Activated CD4-positive, alpha-beta memory T cell treated with anti-CD3 and anti-CD28 coated beads, Interleukin-2, amount 10 ng/mL, durations not matched to agents 7 days and 5 days (primary cell): ENCODE results near the gene ZNF506. TPM values are rescaled to one million over a fixed set of nuclear protein-coding genes. Genes with fewer than 3 reads are reported as not detected.
A peak's percentile ranks its signal among the peaks of the same experiment; 100 is the strongest.
"Not testable (repeated sequence)": the region's sequence is repeated elsewhere in the genome, so short reads cannot be mapped to it uniquely, and the experiment has no call there.

Experiments used
- CTCF ChIA-PET: fragments of 350-600 bp; sonication (Branson Sonifier 250); formaldehyde crosslinking; loops from one replicate; lab custom pipeline; 2021; ENCODE audit warnings: antibody characterized with exemption, inconsistent platforms; lab: Charles Lee
- POLR2A ChIA-PET: fragments of 350-600 bp; sonication (Branson Sonifier 250); formaldehyde crosslinking; loops from one replicate; lab custom pipeline; 2021; ENCODE audit warnings: antibody characterized with exemption; lab: Charles Lee
- DNase-seq: peaks from one replicate; pipeline ENCODE4 v3.0.0-alpha.2; 2020
- H3K27ac Mint-ChIP-seq: one replicate; pipeline ENCODE4 v1.8.0; 2021; ENCODE audit warnings: mild to moderate bottlenecking, mixed read lengths
- H3K27me3 Mint-ChIP-seq: one replicate; pipeline ENCODE4 v1.8.0; 2021; ENCODE audit warnings: mixed read lengths
- H3K36me3 Mint-ChIP-seq: one replicate; pipeline ENCODE4 v1.8.0; 2021; ENCODE audit warnings: low read depth, mixed read lengths
- H3K4me1 Mint-ChIP-seq: one replicate; pipeline ENCODE4 v1.8.0; 2021; ENCODE audit warnings: mixed read lengths
- H3K4me3 Mint-ChIP-seq: one replicate; pipeline ENCODE4 v1.8.0; 2021; ENCODE audit warnings: mild to moderate bottlenecking, mixed read lengths
- H3K9me3 Mint-ChIP-seq: one replicate; pipeline ENCODE4 v1.8.0; 2021; ENCODE audit warnings: mixed read lengths
- total RNA-seq, 2 experiments: library from RNA; stranded (reverse); gene quantifications; one replicate each; pipeline ENCODE4 v1.2.3, GENCODE V29; 2021

Gene ZNF506
- total RNA-seq, 2 experiments from 2014 or later, result 24.6 to 25.5 TPM

- ChIA-PET CTCF (interaction anchor here (0.8 to 1.7 kb wide), 4 partner anchors 43 to 744 kb away, joined by 3 to 6 read pairs (median 3); partner anchors contain the start of genes ZNF253 and ZNF737), POLR2A (interaction anchor here (0.6 to 3.0 kb wide), 31 partner anchors 8 to 1507 kb away, joined by 3 to 77 read pairs (median 6); partner anchors contain the start of genes ATP13A1, NDUFA13, ZNF101 and ZNF14)
- Mint-ChIP-seq H3K4me1 (peaks cover 28% of the 10 kb centered on the region), H3K36me3 (peaks cover 67% of the 10 kb centered on the region), H3K9me3 (peaks cover 54% of the 10 kb centered on the region), H3K27ac (peak overlapping the region; percentile 99), H3K4me3 (peak overlapping the region; percentile 99)
- peak; percentile 17 for DNase-seq
- not testable (repeated sequence) for H3K27me3 Mint-ChIP-seq
Measured at GRCh38 chr19:19821976-19822375, 426 bp upstream of the ZNF506 start.

DNA sequence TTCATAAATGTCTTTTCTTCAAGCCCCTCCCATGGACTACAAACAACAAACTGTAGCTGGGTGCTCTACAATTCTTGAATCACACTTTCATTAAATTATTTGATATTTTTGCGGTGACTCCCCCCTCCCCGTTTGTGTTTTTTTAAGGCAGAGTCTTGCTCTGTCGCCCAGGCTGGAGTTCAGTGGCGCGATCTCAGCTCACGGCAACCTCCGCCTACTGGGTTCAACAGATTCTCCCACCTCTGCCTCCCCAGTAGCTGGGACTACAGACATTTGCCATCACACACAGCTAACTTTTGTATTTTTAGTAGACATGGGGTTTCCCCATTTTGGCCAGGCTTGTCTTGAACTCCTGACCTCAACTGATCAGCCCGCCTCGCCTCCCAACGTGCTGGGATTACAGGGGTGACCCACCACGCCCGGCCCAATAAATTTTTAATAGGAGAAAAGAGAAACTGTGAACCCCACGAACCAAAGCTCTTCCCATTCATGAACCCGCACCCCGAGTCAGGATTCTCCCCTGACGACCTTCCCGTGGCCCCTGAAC lies 703 bp downstream of the ZNF506 start:
- Mint-ChIP-seq H3K27me3 (no peaks in the 10 kb centered on the region), H3K4me1 (peaks cover 29% of the 10 kb centered on the region), H3K36me3 (peaks cover 75% of the 10 kb centered on the region), H3K9me3 (peaks cover 48% of the 10 kb centered on the region), H3K4me3 (peak overlapping the region; percentile 99), H3K27ac (peak overlapping the region; percentile 99)
- ChIA-PET CTCF (interaction anchor here (0.6 to 1.7 kb wide), 5 partner anchors 9 to 159 kb away, joined by 3 to 6 read pairs (median 3); no protein-coding TSS in a partner anchor), POLR2A (interaction anchor here (0.7 to 3.0 kb wide), 32 partner anchors 10 to 1685 kb away, joined by 3 to 77 read pairs (median 6); partner anchors contain the start of genes ATP13A1, NDUFA13, ZNF101 and ZNF14)
- DNase-seq, result no peak

DNA sequence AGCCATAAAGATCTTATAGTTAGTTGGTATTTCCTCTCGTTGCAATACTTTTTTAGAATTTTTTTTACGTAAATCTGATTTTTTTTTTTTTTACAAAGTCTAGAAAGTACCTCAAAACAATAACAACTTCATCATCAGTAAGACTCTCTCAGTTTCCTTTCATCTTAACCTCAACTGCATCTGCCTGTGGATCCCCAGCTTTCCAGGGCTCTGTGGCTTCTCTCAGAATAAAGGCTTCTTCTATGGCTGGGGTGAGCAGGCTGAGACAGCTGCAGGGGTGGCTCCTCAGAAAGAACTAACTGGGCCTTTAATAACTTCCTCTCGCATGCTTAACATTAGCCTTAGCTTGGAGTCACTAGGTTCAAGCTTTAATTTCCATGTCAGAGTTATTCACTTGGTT lies 4.2 kb downstream of the ZNF506 start:
- H3K27ac Mint-ChIP-seq, result no peak overlapping the region
- peak; percentile 20 for DNase-seq
- POLR2A ChIA-PET, result no interaction called here
- H3K4me1 Mint-ChIP-seq, result peaks cover 29% of the 10 kb centered on the region
- CTCF ChIA-PET, result interaction anchor here (0.7 kb wide), 1 partner anchor 42 kb away, joined by 4 read pairs; no protein-coding TSS in a partner anchor
- H3K4me3 Mint-ChIP-seq, result no peak overlapping the region
- H3K36me3 Mint-ChIP-seq, result peaks cover 82% of the 10 kb centered on the region
- H3K27me3 Mint-ChIP-seq, result no peaks in the 10 kb centered on the region
- H3K9me3 Mint-ChIP-seq, result peaks cover 46% of the 10 kb centered on the region

- Mint-ChIP-seq H3K36me3 (peaks cover 88% of the 10 kb centered on the region), H3K9me3 (peaks cover 52% of the 10 kb centered on the region), H3K27ac (no peak overlapping the region), H3K4me3 (no peak overlapping the region), H3K27me3 (no peaks in the 10 kb centered on the region), H3K4me1 (peaks cover 27% of the 10 kb centered on the region)
- ChIA-PET POLR2A (no interaction called here), CTCF (no interaction called here)
- DNase-seq, result no peak
Measured at GRCh38 chr19:19816679-19817078, 4.9 kb downstream of the ZNF506 start.

- H3K36me3 Mint-ChIP-seq, result peaks cover 81% of the 10 kb centered on the region
- H3K4me1 Mint-ChIP-seq, DNase-seq, H3K4me3 Mint-ChIP-seq, H3K27ac Mint-ChIP-seq, H3K27me3 Mint-ChIP-seq, CTCF ChIA-PET: not testable (repeated sequence)
- POLR2A ChIA-PET, result interaction anchor here (0.7 to 3.0 kb wide), 2 partner anchors 9 to 17 kb away, joined by 3 to 13 read pairs; partner anchors contain the start of gene ZNF506
- peaks cover 49% of the 10 kb centered on the region for H3K9me3 Mint-ChIP-seq
Measured at GRCh38 chr19:19811999-19812398, 9.6 kb downstream of the ZNF506 start.

DNA sequence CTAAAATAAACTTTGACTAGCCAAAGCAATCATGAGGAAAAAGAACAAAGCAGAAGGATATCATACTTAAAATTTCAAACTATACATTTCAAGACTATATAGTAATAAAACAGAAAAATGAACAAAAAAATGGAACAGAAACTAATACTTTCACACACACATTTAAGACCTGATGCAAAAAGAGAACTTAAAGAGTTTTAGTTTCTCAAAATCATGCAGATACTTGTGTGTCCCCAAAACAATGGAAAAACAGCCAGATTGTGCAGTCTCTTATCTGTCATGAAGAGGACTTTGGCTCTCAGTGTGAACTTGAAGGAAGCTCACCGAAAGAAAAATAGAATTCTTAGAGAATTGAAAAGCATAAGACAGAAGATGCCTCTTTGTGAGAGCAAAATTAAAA lies 16.1 kb downstream of the ZNF506 start:
- CTCF ChIA-PET, result no interaction called here
- H3K36me3 Mint-ChIP-seq, result peaks cover 79% of the 10 kb centered on the region
- DNase-seq, result no peak
- H3K4me3 Mint-ChIP-seq, result no peak overlapping the region
- no peaks in the 10 kb centered on the region for H3K4me1 Mint-ChIP-seq
- POLR2A ChIA-PET, result no interaction called here
- no peak overlapping the region for H3K27ac Mint-ChIP-seq
- H3K9me3 Mint-ChIP-seq, result peaks cover 35% of the 10 kb centered on the region
- no peaks in the 10 kb centered on the region for H3K27me3 Mint-ChIP-seq

DNA sequence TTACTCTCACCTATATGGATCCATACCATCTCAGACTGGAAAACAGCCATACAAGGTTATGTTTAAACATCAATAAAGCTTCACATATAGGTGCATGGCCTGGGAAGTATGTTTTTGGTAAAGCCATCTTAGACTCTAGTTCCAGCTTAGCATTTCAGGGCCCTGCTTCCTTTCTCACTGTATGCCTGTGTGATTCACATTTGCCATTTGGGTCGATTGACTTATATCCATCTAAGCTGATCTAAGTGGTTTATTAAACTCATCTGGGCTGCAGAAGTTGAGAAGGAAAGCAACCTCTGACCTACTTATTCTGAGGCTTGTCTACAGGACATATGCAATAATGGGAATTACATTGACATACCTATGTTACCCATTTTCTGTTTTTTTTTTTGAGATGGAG lies 33.5 kb downstream of the ZNF506 start:
- CTCF ChIA-PET, result interaction anchor here (1.3 kb wide), 1 partner anchor 256 kb away, joined by 3 read pairs; no protein-coding TSS in a partner anchor
- Mint-ChIP-seq H3K27me3 (no peaks in the 10 kb centered on the region), H3K9me3 (peaks cover 46% of the 10 kb centered on the region), H3K27ac (no peak overlapping the region), H3K4me3 (no peak overlapping the region), H3K36me3 (peaks cover 83% of the 10 kb centered on the region), H3K4me1 (no peaks in the 10 kb centered on the region)
- no peak for DNase-seq
- POLR2A ChIA-PET, result no interaction called here

GRCh38 chr19:19785476-19785875 lies 36.1 kb downstream of the ZNF506 start:
- CTCF ChIA-PET, H3K27ac Mint-ChIP-seq, DNase-seq, H3K4me1 Mint-ChIP-seq, H3K27me3 Mint-ChIP-seq, H3K4me3 Mint-ChIP-seq, POLR2A ChIA-PET: not testable (repeated sequence)
- Mint-ChIP-seq H3K36me3 (peaks cover 86% of the 10 kb centered on the region), H3K9me3 (peaks cover 59% of the 10 kb centered on the region)

GRCh38 chr19:19782783-19783182 lies 38.8 kb downstream of the ZNF506 start:
- H3K4me3 Mint-ChIP-seq, result no peak overlapping the region
- CTCF ChIA-PET, result no interaction called here
- H3K27me3 Mint-ChIP-seq, result no peaks in the 10 kb centered on the region
- no peak for DNase-seq
- no peak overlapping the region for H3K27ac Mint-ChIP-seq
- peaks cover 61% of the 10 kb centered on the region for H3K9me3 Mint-ChIP-seq
- peaks cover 87% of the 10 kb centered on the region for H3K36me3 Mint-ChIP-seq
- POLR2A ChIA-PET, result no interaction called here
- H3K4me1 Mint-ChIP-seq, result peaks cover 14% of the 10 kb centered on the region

- H3K27ac Mint-ChIP-seq, DNase-seq, H3K4me3 Mint-ChIP-seq, CTCF ChIA-PET, H3K27me3 Mint-ChIP-seq, POLR2A ChIA-PET: not testable (repeated sequence)
- Mint-ChIP-seq H3K4me1 (peaks cover 24% of the 10 kb centered on the region), H3K36me3 (peaks cover 81% of the 10 kb centered on the region), H3K9me3 (peaks cover 60% of the 10 kb centered on the region)
Measured at GRCh38 chr19:19781791-19782190, 39.8 kb downstream of the ZNF506 start.

DNA sequence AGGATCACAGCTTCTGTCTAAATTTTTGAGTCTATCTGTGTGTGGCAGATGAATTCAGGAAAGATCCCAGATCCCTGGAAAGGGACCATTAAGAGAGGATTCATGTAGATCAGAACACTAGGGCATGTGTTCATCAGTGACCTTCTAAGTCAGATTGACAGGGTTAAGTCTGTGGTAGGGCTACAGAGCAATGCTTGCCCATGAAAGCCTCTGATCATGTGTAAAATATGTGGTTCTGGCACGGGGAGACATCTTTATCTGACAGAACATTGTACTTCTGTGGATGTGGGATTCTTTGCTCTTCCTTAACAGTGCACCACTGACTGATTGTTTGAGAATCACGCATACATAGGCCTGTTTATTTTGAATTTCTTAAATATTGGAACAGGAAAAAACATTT lies 42.9 kb downstream of the ZNF506 start:
- ChIA-PET POLR2A (no interaction called here), CTCF (no interaction called here)
- H3K9me3 Mint-ChIP-seq, result peaks cover 37% of the 10 kb centered on the region
- peaks cover 41% of the 10 kb centered on the region for H3K4me1 Mint-ChIP-seq
- no peak for DNase-seq
- H3K4me3 Mint-ChIP-seq, result no peak overlapping the region
- H3K27me3 Mint-ChIP-seq, result no peaks in the 10 kb centered on the region
- peaks cover 52% of the 10 kb centered on the region for H3K36me3 Mint-ChIP-seq
- no peak overlapping the region for H3K27ac Mint-ChIP-seq

- CTCF ChIA-PET, result no interaction called here
- H3K36me3 Mint-ChIP-seq, result peaks cover 46% of the 10 kb centered on the region
- peaks cover 41% of the 10 kb centered on the region for H3K4me1 Mint-ChIP-seq
- peaks cover 34% of the 10 kb centered on the region for H3K9me3 Mint-ChIP-seq
- no peak for DNase-seq
- POLR2A ChIA-PET, result interaction anchor here (0.7 to 3.4 kb wide), 5 partner anchors 16 to 109 kb away, joined by 3 to 37 read pairs (median 26); partner anchors contain the start of genes ZNF101, ZNF14, ZNF253 and ZNF506
- H3K27ac Mint-ChIP-seq, result no peak overlapping the region
- H3K4me3 Mint-ChIP-seq, result peak overlapping the region; percentile 92
- no peaks in the 10 kb centered on the region for H3K27me3 Mint-ChIP-seq
Measured at GRCh38 chr19:19777692-19778091, 43.9 kb downstream of the ZNF506 start.

GRCh38 chr19:19776206-19777008 lies 45.1 kb downstream of the ZNF506 start:
- H3K9me3 Mint-ChIP-seq, result peaks cover 27% of the 10 kb centered on the region
- H3K4me1 Mint-ChIP-seq, result peaks cover 41% of the 10 kb centered on the region
- peak; percentile 94 for DNase-seq
- peak overlapping the region; percentile 92 for H3K4me3 Mint-ChIP-seq
- CTCF ChIA-PET, result interaction anchor here (1.0 to 1.7 kb wide), 4 partner anchors 12 to 91 kb away, joined by 3 to 6 read pairs (median 4); partner anchors contain the start of genes ZNF14 and ZNF506
- H3K27me3 Mint-ChIP-seq, result no peaks in the 10 kb centered on the region
- POLR2A ChIA-PET, result interaction anchor here (0.8 to 3.4 kb wide), 20 partner anchors 12 to 1552 kb away, joined by 3 to 37 read pairs (median 4); partner anchors contain the start of genes ATP13A1, ZNF101, ZNF14 and ZNF253
- peak overlapping the region; percentile 77 for H3K27ac Mint-ChIP-seq
- H3K36me3 Mint-ChIP-seq, result peaks cover 33% of the 10 kb centered on the region
